ENCODE measurements around the gene EHBP1.

The EHBP1 gene

DNA sequence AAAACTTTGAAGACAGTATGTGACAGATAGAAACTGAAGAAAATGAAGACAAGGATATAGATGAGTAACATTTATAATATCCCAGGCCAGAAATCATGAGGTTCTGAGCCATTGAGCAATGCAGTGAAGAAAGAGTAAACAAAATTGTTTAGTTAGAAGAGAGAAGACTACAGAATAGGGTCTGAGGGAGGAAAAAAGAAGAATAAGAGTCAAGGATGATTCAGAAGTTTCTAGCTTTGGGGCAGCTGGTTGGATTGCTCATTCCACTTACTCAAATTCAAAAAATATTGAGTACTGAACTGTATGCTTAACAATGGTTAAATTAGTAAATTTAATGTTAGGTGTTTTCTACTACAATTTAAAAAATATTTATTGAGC, 190.1 kb downstream of the EHBP1 start:
- TF ChIP-seq FOXM1 (IDR thresholded peaks at IDR 0.05; ENCODE audit: borderline replicate concordance, low read depth) (no peak), RAD21 (IDR thresholded peaks at IDR 0.05; ENCODE audit: low read depth) (no peak), TCF12 (IDR thresholded peaks at IDR 0.05; ENCODE audit: low read depth) (no peak), CREB1 (IDR thresholded peaks at IDR 0.05; ENCODE audit: low read depth) (no peak), EGR1 (IDR thresholded peaks at IDR 0.05) (no peak), TAF1 (IDR thresholded peaks at IDR 0.05; ENCODE audit: low read depth) (no peak), ZBTB7A (IDR thresholded peaks at IDR 0.05; ENCODE audit: low read depth) (no peak), CEBPB (IDR thresholded peaks at IDR 0.05) (no peak), TEAD4 (IDR thresholded peaks at IDR 0.05) (no peak), EP300 (IDR thresholded peaks at IDR 0.05; ENCODE audit: borderline replicate concordance) (no peak), NFIC (IDR thresholded peaks at IDR 0.05) (no peak), YY1 (IDR thresholded peaks at IDR 0.05; ENCODE audit: low read depth) (no peak)
- TF ChIP-seq, protein P1, sequence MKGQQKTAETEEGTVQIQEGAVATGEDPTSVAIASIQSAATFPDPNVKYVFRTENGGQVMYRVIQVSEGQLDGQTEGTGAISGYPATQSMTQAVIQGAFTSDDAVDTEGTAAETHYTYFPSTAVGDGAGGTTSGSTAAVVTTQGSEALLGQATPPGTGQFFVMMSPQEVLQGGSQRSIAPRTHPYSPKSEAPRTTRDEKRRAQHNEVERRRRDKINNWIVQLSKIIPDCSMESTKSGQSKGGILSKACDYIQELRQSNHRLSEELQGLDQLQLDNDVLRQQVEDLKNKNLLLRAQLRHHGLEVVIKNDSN (IDR thresholded peaks at IDR 0.05), result no peak
- TF ChIP-seq, protein P2, sequence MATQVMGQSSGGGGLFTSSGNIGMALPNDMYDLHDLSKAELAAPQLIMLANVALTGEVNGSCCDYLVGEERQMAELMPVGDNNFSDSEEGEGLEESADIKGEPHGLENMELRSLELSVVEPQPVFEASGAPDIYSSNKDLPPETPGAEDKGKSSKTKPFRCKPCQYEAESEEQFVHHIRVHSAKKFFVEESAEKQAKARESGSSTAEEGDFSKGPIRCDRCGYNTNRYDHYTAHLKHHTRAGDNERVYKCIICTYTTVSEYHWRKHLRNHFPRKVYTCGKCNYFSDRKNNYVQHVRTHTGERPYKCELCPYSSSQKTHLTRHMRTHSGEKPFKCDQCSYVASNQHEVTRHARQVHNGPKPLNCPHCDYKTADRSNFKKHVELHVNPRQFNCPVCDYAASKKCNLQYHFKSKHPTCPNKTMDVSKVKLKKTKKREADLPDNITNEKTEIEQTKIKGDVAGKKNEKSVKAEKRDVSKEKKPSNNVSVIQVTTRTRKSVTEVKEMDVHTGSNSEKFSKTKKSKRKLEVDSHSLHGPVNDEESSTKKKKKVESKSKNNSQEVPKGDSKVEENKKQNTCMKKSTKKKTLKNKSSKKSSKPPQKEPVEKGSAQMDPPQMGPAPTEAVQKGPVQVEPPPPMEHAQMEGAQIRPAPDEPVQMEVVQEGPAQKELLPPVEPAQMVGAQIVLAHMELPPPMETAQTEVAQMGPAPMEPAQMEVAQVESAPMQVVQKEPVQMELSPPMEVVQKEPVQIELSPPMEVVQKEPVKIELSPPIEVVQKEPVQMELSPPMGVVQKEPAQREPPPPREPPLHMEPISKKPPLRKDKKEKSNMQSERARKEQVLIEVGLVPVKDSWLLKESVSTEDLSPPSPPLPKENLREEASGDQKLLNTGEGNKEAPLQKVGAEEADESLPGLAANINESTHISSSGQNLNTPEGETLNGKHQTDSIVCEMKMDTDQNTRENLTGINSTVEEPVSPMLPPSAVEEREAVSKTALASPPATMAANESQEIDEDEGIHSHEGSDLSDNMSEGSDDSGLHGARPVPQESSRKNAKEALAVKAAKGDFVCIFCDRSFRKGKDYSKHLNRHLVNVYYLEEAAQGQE (IDR thresholded peaks at IDR 0.05; ENCODE audit: low read depth), result no peak
- TF ChIP-seq, protein P3, sequence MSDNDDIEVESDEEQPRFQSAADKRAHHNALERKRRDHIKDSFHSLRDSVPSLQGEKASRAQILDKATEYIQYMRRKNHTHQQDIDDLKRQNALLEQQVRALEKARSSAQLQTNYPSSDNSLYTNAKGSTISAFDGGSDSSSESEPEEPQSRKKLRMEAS (IDR thresholded peaks at IDR 0.05), result no peak

DNA sequence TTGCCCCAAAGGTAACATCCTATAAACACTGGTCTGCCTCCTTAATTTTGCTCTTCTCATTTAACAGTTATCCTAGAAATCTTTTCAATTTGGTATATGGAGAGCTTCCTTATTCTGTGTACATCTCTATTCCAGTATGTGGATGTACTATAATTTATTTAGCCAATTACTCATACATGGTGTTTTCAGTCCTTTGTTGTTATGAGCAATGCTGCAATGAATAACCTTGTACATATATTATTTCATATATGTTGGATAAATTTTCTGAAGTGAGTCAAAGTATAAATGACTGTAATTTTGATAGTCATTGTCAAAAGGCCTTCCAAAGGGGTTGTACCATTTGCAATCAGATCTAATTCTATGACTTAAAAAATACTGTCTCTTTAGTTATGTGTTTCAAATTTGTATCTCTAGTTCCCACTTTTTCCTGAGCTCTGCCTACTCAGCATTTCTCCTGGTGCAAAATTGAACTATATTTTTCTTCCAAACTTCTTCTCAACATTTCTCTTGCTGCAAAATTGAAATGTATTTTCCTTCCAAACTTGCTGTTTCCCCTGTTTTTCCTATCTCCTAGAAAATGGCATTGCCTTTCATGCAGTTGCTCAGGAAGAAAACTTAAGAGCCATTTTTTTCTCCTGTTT, 191.8 kb downstream of the EHBP1 start:
- TF ChIP-seq NFIC (IDR thresholded peaks at IDR 0.05) (no peak), TCF12 (IDR thresholded peaks at IDR 0.05; ENCODE audit: low read depth) (no peak), ZBTB7A (IDR thresholded peaks at IDR 0.05; ENCODE audit: low read depth) (no peak), TEAD4 (IDR thresholded peaks at IDR 0.05) (no peak), EGR1 (IDR thresholded peaks at IDR 0.05) (no peak), CEBPB (IDR thresholded peaks at IDR 0.05) (no peak), YY1 (IDR thresholded peaks at IDR 0.05; ENCODE audit: low read depth) (no peak), FOXM1 (IDR thresholded peaks at IDR 0.05; ENCODE audit: borderline replicate concordance, low read depth) (no peak), CREB1 (IDR thresholded peaks at IDR 0.05; ENCODE audit: low read depth) (no peak), TAF1 (IDR thresholded peaks at IDR 0.05; ENCODE audit: low read depth) (no peak), RAD21 (IDR thresholded peaks at IDR 0.05; ENCODE audit: low read depth) (no peak)
- TF ChIP-seq, protein P3 (IDR thresholded peaks at IDR 0.05), result no peak
- TF ChIP-seq, protein P2 (IDR thresholded peaks at IDR 0.05; ENCODE audit: low read depth), result no peak
- TF ChIP-seq, protein P1 (IDR thresholded peaks at IDR 0.05), result no peak

DNA sequence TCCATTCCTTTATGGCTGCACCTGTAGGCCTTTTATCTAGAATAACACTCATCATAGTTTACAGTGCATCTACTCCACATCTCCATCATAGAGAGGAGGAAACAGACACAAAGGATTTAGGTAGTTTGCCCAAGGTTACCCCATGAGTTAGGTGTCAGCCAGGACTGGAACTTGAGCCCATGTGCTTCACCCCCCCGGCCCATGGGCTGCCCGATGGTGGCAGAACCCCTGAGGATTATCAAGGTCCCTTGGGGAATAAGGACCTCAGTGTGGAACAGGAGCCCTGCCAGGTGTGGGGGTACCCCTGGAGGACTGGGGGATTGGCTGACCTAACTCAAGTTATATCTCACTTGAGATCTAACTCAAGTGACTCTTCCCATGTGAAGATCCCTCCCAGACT, 198.8 kb downstream of the EHBP1 start:
- TF ChIP-seq EP300 (IDR thresholded peaks at IDR 0.05; ENCODE audit: borderline replicate concordance) (no peak), RAD21 (IDR thresholded peaks at IDR 0.05; ENCODE audit: low read depth) (no peak), TAF1 (IDR thresholded peaks at IDR 0.05; ENCODE audit: low read depth) (no peak), EGR1 (IDR thresholded peaks at IDR 0.05) (no peak), YY1 (IDR thresholded peaks at IDR 0.05; ENCODE audit: low read depth) (no peak)

DNA sequence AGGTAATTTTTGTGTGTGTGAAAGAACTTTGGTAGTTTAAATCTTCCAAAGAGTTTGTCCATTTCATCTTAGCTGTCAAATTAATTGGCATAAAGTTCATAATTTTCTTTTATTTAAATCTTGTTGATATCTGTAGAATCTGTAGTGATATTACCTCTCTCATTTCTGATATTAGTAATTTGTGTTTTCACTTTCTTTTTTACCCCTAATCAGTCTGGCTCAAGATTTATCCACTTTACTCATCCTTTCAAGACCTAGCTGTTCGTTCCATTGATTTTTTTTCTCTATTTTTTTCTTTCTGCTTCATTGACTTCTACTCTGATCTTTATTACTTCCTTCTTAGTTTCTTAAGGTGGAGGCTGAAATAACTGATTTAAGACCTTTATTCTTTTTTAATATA, 202.6 kb downstream of the EHBP1 start:
- TF ChIP-seq FOXM1 (IDR thresholded peaks at IDR 0.05; ENCODE audit: borderline replicate concordance, low read depth) (no peak), TCF12 (IDR thresholded peaks at IDR 0.05; ENCODE audit: low read depth) (no peak), NFIC (IDR thresholded peaks at IDR 0.05) (no peak), CEBPB (IDR thresholded peaks at IDR 0.05) (no peak)
- TF ChIP-seq, protein P1 (IDR thresholded peaks at IDR 0.05), result no peak

DNA sequence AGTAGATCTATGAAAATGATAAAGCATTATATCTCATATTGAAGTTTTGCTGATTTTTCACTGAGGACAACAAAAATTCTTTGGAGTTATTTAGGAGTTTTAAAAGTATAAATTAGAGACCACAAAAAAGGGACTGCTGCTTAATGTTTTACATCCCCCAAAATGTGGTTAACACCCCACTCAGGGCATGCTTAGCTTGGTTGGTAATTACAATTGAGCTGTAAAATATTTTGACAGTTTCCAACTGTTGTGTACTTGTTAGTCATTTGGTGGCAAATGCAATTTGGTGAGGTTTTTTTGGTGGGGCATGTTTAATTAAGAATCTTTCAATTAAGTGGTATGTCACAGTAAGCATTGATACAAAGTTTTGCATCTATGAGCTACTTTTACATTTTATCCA, 207.8 kb downstream of the EHBP1 start:
- no peak for TF ChIP-seq FOXM1 (IDR thresholded peaks at IDR 0.05; ENCODE audit: borderline replicate concordance, low read depth)
- TF ChIP-seq CEBPB (IDR thresholded peaks at IDR 0.05), result no peak

DNA sequence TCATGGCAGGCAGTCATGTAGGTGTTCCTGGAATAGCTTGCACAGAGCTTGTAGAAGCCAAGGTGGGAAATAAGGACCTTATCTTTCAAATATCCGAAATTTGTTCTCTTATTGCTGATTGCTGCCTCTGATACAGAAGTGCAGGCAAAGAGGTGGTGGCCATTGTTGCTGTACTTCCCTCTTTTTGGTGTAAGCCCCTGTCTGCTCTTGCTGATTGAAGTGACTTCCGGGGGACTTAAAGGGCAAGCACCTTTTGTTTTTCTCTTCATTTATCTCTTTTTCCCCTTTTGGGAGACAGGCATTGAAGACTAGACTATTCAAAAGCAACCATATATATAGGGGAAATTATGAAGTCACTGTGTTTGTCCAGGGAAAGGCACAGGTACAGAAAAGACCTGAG, 213.5 kb downstream of the EHBP1 start:
- TF ChIP-seq, protein P2 (IDR thresholded peaks at IDR 0.05; ENCODE audit: low read depth), result no peak
- no peak for TF ChIP-seq EP300 (IDR thresholded peaks at IDR 0.05; ENCODE audit: borderline replicate concordance)
- TF ChIP-seq CEBPB (IDR thresholded peaks at IDR 0.05), result no peak
- TF ChIP-seq, protein P1 (IDR thresholded peaks at IDR 0.05), result no peak
- TF ChIP-seq CREB1 (IDR thresholded peaks at IDR 0.05; ENCODE audit: low read depth), result no peak
- no peak for TF ChIP-seq YY1 (IDR thresholded peaks at IDR 0.05; ENCODE audit: low read depth)
- no peak for TF ChIP-seq RAD21 (IDR thresholded peaks at IDR 0.05; ENCODE audit: low read depth)
- TF ChIP-seq EGR1 (IDR thresholded peaks at IDR 0.05), result no peak
